ENCODE results near the gene ILK. TPM values are rescaled to one million over a fixed set of nuclear protein-coding genes. Genes with fewer than 3 reads are reported as not detected.

The ILK gene
- total RNA-seq, 2 donors from 2014 or later, result 338 to 588 TPM

DNA sequence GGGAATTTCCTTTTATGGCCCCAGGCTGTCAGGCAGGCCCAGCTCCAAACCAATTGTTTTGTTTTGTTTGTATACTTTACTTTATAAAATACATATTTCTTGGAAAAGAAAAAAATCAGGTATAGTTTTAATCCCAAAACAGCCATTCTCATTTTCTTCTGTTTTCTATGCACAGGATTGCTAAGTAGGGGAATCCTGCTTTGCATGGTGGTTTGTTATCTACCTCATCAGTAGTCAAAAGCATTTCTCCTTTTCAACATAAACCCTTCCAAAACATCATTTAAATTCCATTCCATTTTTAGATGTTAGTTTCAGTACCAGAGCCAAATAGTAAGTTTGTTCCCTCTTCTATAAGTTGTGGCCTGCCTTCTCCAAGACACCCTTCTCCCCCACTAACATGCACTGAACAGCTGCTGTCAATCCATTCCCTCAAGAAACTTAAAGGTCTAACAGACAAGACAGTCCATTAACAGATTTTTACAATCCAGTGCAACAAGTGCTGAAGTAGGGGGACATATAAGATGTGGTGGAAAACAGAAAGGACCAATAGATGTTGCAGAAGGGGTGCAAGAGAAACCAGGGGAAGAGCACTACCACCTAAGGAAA is 3.7 kb downstream of the ILK start:
- Histone ChIP-seq H3K27me3 (replicated peaks; ENCODE audit: insufficient read depth) (no peaks in the 10 kb centered on the region), H3K36me3 (peaks cover 35% of the 10 kb centered on the region), H3K4me3 (peak overlapping the region; percentile 89), H3K4me1 (ENCODE audit: control insufficient read depth in 1 of 2, low read depth in 2 of 2) (peaks cover 50 to 69% of the 10 kb centered on the region in 2 donors), H3K27ac (peak overlapping the region; percentile 99 to 100), H3K9me3 (no peaks in the 10 kb centered on the region)
- ATAC-seq (ENCODE audit: insufficient number of reproducible peaks, low FRiP score, low read depth) (no peak), DNase-seq (ENCODE audit: low spot score) (no peak)
- TF ChIP-seq, protein P1, sequence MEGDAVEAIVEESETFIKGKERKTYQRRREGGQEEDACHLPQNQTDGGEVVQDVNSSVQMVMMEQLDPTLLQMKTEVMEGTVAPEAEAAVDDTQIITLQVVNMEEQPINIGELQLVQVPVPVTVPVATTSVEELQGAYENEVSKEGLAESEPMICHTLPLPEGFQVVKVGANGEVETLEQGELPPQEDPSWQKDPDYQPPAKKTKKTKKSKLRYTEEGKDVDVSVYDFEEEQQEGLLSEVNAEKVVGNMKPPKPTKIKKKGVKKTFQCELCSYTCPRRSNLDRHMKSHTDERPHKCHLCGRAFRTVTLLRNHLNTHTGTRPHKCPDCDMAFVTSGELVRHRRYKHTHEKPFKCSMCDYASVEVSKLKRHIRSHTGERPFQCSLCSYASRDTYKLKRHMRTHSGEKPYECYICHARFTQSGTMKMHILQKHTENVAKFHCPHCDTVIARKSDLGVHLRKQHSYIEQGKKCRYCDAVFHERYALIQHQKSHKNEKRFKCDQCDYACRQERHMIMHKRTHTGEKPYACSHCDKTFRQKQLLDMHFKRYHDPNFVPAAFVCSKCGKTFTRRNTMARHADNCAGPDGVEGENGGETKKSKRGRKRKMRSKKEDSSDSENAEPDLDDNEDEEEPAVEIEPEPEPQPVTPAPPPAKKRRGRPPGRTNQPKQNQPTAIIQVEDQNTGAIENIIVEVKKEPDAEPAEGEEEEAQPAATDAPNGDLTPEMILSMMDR (IDR thresholded peaks at IDR 0.05), result no peak

DNA sequence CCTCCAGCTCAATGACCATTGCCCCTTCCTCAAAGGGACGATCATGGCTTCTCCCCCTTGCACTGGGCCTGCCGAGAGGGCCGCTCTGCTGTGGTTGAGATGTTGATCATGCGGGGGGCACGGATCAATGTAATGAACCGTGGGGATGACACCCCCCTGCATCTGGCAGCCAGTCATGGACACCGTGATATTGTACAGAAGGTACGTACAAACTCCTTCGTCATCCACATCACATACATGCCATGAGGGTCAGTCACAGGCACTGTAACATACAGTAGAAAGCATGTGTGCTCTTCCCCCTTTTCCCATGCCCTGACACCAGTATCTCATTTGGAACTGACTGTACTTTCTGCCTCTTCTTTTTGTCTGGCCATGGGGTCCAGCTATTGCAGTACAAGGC is 4.4 kb downstream of the ILK start:
- peak overlapping the region; percentile 99 to 100 for H3K27ac ChIP-seq
- ATAC-seq (ENCODE audit: insufficient number of reproducible peaks, low FRiP score, low read depth) (no peak), DNase-seq (ENCODE audit: low spot score) (no peak)
- H3K4me1 ChIP-seq (ENCODE audit: control insufficient read depth in 1 of 2, low read depth in 2 of 2), result peaks cover 50 to 66% of the 10 kb centered on the region in 2 donors
- H3K27me3 ChIP-seq (replicated peaks; ENCODE audit: insufficient read depth), result no peaks in the 10 kb centered on the region
- H3K36me3 ChIP-seq, result peaks cover 35% of the 10 kb centered on the region
- peak overlapping the region; percentile 89 for H3K4me3 ChIP-seq
- TF ChIP-seq, protein P1 (IDR thresholded peaks at IDR 0.05), result no peak
- no peaks in the 10 kb centered on the region for H3K9me3 ChIP-seq

DNA sequence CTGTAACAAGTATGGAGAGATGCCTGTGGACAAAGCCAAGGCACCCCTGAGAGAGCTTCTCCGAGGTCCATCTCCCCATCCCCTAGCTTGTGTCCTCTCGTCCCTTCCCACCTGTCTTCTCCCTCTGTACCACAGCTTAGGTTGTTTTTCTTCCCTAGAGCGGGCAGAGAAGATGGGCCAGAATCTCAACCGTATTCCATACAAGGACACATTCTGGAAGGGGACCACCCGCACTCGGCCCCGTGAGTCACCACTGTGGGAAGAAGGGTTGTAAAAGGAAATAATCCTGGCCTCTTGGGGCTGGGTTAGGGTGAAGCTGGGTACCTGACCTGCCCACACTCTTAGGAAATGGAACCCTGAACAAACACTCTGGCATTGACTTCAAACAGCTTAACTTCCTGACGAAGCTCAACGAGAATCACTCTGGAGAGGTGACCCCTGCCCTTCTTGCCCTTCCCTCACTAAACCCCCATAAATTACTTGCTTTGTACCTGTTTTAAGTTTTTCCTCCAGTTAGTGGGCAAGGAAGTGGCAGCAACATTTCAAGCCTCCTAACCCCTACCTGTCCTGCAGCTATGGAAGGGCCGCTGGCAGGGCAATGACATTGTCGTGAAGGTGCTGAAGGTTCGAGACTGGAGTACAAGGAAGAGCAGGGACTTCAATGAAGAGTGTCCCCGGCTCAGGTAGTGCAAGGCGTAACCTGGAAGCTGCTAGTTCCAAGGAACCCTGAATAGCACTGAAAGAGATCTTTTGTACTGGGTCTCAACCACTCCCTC is 5.3 kb downstream of the ILK start:
- Histone ChIP-seq H3K4me3 (no peak overlapping the region), H3K4me1 (ENCODE audit: control insufficient read depth in 1 of 2, low read depth in 2 of 2) (peaks cover 57 to 72% of the 10 kb centered on the region in 2 donors), H3K9me3 (no peaks in the 10 kb centered on the region), H3K27me3 (replicated peaks; ENCODE audit: insufficient read depth) (no peaks in the 10 kb centered on the region), H3K27ac (peak overlapping the region; percentile 99 to 100), H3K36me3 (peaks cover 35% of the 10 kb centered on the region)
- ATAC-seq (ENCODE audit: insufficient number of reproducible peaks, low FRiP score, low read depth) (no peak), DNase-seq (ENCODE audit: low spot score) (no peak)
- TF ChIP-seq, protein P1 (IDR thresholded peaks at IDR 0.05), result no peak

DNA sequence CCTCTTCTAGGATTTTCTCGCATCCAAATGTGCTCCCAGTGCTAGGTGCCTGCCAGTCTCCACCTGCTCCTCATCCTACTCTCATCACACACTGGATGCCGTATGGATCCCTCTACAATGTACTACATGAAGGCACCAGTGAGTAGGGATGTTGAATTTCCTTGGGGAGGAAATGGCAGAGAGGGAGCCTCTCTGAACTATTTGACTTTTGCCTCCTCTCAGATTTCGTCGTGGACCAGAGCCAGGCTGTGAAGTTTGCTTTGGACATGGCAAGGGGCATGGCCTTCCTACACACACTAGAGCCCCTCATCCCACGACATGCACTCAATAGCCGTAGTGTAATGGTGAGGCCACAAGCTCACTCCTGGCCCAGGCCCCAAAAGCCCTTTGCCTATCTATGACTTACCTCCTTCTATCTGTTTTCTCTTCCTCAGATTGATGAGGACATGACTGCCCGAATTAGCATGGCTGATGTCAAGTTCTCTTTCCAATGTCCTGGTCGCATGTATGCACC is 6.0 kb downstream of the ILK start:
- DNase-seq (ENCODE audit: low spot score), result no peak
- no peak overlapping the region for H3K4me3 ChIP-seq
- peak overlapping the region; percentile 99 to 100 for H3K27ac ChIP-seq

DNA sequence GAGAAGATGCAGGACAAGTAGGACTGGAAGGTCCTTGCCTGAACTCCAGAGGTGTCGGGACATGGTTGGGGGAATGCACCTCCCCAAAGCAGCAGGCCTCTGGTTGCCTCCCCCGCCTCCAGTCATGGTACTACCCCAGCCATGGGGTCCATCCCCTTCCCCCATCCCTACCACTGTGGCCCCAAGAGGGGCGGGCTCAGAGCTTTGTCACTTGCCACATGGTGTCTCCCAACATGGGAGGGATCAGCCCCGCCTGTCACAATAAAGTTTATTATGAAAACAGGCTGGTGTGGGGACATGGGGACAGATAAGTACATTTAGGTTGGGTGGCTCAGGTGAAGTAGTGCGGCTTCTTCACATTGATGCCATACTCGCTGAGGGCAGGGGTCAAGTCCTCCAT is 7.0 kb downstream of the ILK start:
- TF ChIP-seq, protein P1 (IDR thresholded peaks at IDR 0.05), result no peak
- DNase-seq (ENCODE audit: low spot score) (no peak), ATAC-seq (ENCODE audit: insufficient number of reproducible peaks, low FRiP score, low read depth) (no peak)
- Histone ChIP-seq H3K36me3 (peaks cover 39% of the 10 kb centered on the region), H3K4me1 (ENCODE audit: control insufficient read depth in 1 of 2, low read depth in 2 of 2) (peaks cover 56 to 65% of the 10 kb centered on the region in 2 donors), H3K27me3 (replicated peaks; ENCODE audit: insufficient read depth) (no peaks in the 10 kb centered on the region), H3K9me3 (no peaks in the 10 kb centered on the region), H3K27ac (peak overlapping the region; percentile 99 to 100), H3K4me3 (peak overlapping the region; percentile 84)

More for the DNA sequence above, 6.0 kb downstream of the ILK start:
- TF ChIP-seq, protein P1 (IDR thresholded peaks at IDR 0.05), result no peak
- ATAC-seq (ENCODE audit: insufficient number of reproducible peaks, low FRiP score, low read depth), result no peak
- peaks cover 35% of the 10 kb centered on the region for H3K36me3 ChIP-seq
- H3K9me3 ChIP-seq, result no peaks in the 10 kb centered on the region
- peaks cover 57 to 72% of the 10 kb centered on the region in 2 donors for H3K4me1 ChIP-seq (ENCODE audit: control insufficient read depth in 1 of 2, low read depth in 2 of 2)
- H3K27me3 ChIP-seq (replicated peaks; ENCODE audit: insufficient read depth), result no peaks in the 10 kb centered on the region

Data from thoracic aorta (tissue), 2 donors.